Smooth muscle cell (in vitro differentiated cells): ENCODE results near the gene ATXN7L3. TPM values are rescaled to one million over a fixed set of nuclear protein-coding genes. Genes with fewer than 3 reads are reported as not detected.
A peak's percentile ranks its signal among the peaks of the same experiment; 100 is the strongest.

Experiments used
- DNase-seq: peaks from one replicate; lab custom pipeline; 2025; ENCODE audit not compliant: unreplicated experiment; lab: John Stamatoyannopoulos, UW
- H2AFZ ChIP-seq: fragments of 200-600 bp; sonication (generic); 2 replicates; pipeline ENCODE4 v1.6.0; 2016; ENCODE audit warnings: antibody characterized with exemption, low read depth, mild to moderate bottlenecking
- H3F3A ChIP-seq: fragments of 200-600 bp; sonication (generic); 2 replicates; pipeline ENCODE4 v1.6.0; 2017; ENCODE audit warnings: antibody characterized with exemption, low read depth
- H3K27ac ChIP-seq: fragments of 200-600 bp; sonication (generic); 2 replicates; pipeline ENCODE4 v1.5.1; 2016; ENCODE audit warnings: low read depth, mild to moderate bottlenecking
- H3K27me3 ChIP-seq: fragments of 200-600 bp; sonication (generic); 2 replicates; pipeline ENCODE4 v1.6.1; 2016; ENCODE audit warnings: low read depth, mild to moderate bottlenecking
- H3K36me3 ChIP-seq: fragments of 200-600 bp; sonication (generic); 2 replicates; pipeline ENCODE4 v1.5.1; 2016; ENCODE audit warnings: low read depth
- H3K4me1 ChIP-seq: fragments of 200-600 bp; sonication (generic); 2 replicates; pipeline ENCODE4 v1.5.1; 2016; ENCODE audit warnings: low read depth
- H3K4me2 ChIP-seq: fragments of 200-600 bp; sonication (generic); 2 replicates; pipeline ENCODE4 v1.6.0; 2016; ENCODE audit warnings: mild to moderate bottlenecking
- H3K4me3 ChIP-seq: fragments of 200-600 bp; sonication (generic); 2 replicates; pipeline ENCODE4 v1.5.1; 2016; ENCODE audit warnings: mild to moderate bottlenecking
- H3K79me2 ChIP-seq: fragments of 200-600 bp; sonication (generic); 2 replicates; pipeline ENCODE4 v1.6.0; 2016; ENCODE audit warnings: low read depth, mild to moderate bottlenecking
- H3K9ac ChIP-seq: fragments of 200-600 bp; sonication (generic); 2 replicates; pipeline ENCODE4 v1.6.0; 2016; ENCODE audit warnings: low read depth
- H3K9me3 ChIP-seq: fragments of 200-600 bp; sonication (generic); replicated peaks from 2 replicates; pipeline ENCODE4 v1.5.1; 2016; ENCODE audit warnings: low read depth
- H4K20me1 ChIP-seq: fragments of 200-600 bp; sonication (generic); 2 replicates; pipeline ENCODE4 v1.6.0; 2016; ENCODE audit warnings: low read depth
- CTCF ChIP-seq: fragments of 200-600 bp; sonication (generic); IDR thresholded peaks from 2 replicates; pipeline ENCODE4 v1.5.1; 2017; ENCODE audit warnings: borderline replicate concordance, mild to moderate bottlenecking, antibody characterized with exemption; ENCODE audit not compliant: insufficient read depth, poor library complexity, severe bottlenecking
- WGBS: methylation state at CpG from one replicate; pipeline ENCODE4 v1.1.7; 2016; ENCODE audit warnings: low lambda C conversion rate; 5-methylcytosine and 5-hydroxymethylcytosine counted together
- polyA plus RNA-seq: library from polyadenylated mRNA; unstranded; fragments of >200 nt; fragmentation: Nextera tagmentation; extraction: Ambion mirVana; gene quantifications from 2 replicates; pipeline ENCODE4 v1.2.1, GENCODE V29; 2016
- total RNA-seq: library from RNA; depleted of rRNA; stranded (reverse); fragments of >200 nt; gene quantifications from 2 replicates; pipeline ENCODE4 v1.2.3, GENCODE V29; 2014

The ATXN7L3 gene
- total and polyA plus RNA-seq, 2 experiments from 2014 or later: 29.1 to 61.1 TPM

- H3K9me3 ChIP-seq: no peaks in the 10 kb centered on the region
- H4K20me1 ChIP-seq: no peaks in the 10 kb centered on the region
- no peak overlapping the region for H3K9ac ChIP-seq
- TF ChIP-seq CTCF: no peak
- no peaks in the 10 kb centered on the region for H3K36me3 ChIP-seq
- H3K79me2 ChIP-seq: no peaks in the 10 kb centered on the region
- 94% methylated on average over 17 of the region's 17 CpGs for WGBS
- H3K4me3 ChIP-seq: no peak overlapping the region
- H2AFZ ChIP-seq: no peak overlapping the region
- peaks cover 9% of the 10 kb centered on the region for H3K4me1 ChIP-seq
- DNase-seq: no peak
- no peak overlapping the region for H3K4me2 ChIP-seq
- H3K27ac ChIP-seq: no peak overlapping the region
- no peaks in the 10 kb centered on the region for H3K27me3 ChIP-seq
- H3F3A ChIP-seq: no peaks in the 10 kb centered on the region
Observed at GRCh38 chr17:44171931-44172455, 27.7 kb downstream of the ATXN7L3 start.

- no peak for DNase-seq
- no peaks in the 10 kb centered on the region for H3K27me3 ChIP-seq
- no peak within 1 kb of the TSS for H3K9ac ChIP-seq
- no peak within 1 kb of the TSS for H3K27ac ChIP-seq
- peak within 1 kb of the TSS; percentile 48 for H3K4me2 ChIP-seq
- no peak for TF ChIP-seq CTCF
- 71% methylated on average over 21 of the region's 21 CpGs for WGBS
- no peaks in the 10 kb centered on the region for H3K36me3 ChIP-seq
- H3F3A ChIP-seq: no peaks in the 10 kb centered on the region
- H3K4me1 ChIP-seq: peaks cover 9% of the 10 kb centered on the region
- H3K79me2 ChIP-seq: no peaks in the 10 kb centered on the region
- H2AFZ ChIP-seq: no peak within 1 kb of the TSS
- H3K9me3 ChIP-seq: no peaks in the 10 kb centered on the region
- H3K4me3 ChIP-seq: no peak within 1 kb of the TSS
- no peaks in the 10 kb centered on the region for H4K20me1 ChIP-seq
Observed at GRCh38 chr17:44170499-44171201, 29.0 kb downstream of the ATXN7L3 start, which contains the start of gene ASB16. ASB16 (plus strand) TSS chr17:44170704; CDS start chr17:44170790, 86 bp downstream.

GRCh38 chr17:44170135-44170498 lies 29.6 kb downstream of the ATXN7L3 start:
- no peaks in the 10 kb centered on the region for H3F3A ChIP-seq
- H3K79me2 ChIP-seq: no peaks in the 10 kb centered on the region
- H3K4me2 ChIP-seq: peak overlapping the region; percentile 48
- no peak overlapping the region for H2AFZ ChIP-seq
- no peaks in the 10 kb centered on the region for H3K27me3 ChIP-seq
- DNase-seq: no peak
- H3K9ac ChIP-seq: no peak overlapping the region
- 86% methylated on average over 5 of the region's 5 CpGs for WGBS
- no peaks in the 10 kb centered on the region for H4K20me1 ChIP-seq
- H3K36me3 ChIP-seq: no peaks in the 10 kb centered on the region
- TF ChIP-seq CTCF: no peak
- H3K4me3 ChIP-seq: no peak overlapping the region
- no peak overlapping the region for H3K27ac ChIP-seq
- no peaks in the 10 kb centered on the region for H3K9me3 ChIP-seq
- peaks cover 9% of the 10 kb centered on the region for H3K4me1 ChIP-seq
